GM21390 (cell line): ENCODE data around the gene ELMO3.
A peak's percentile ranks its signal among the peaks of the same experiment; 100 is the strongest.

Experiments
- ATAC-seq: cut with Tn5 transposase; IDR thresholded peaks from one replicate; pipeline ENCODE4 v1.9.1; 2021; ENCODE audit not compliant: unreplicated experiment

ELMO3 gene

DNA sequence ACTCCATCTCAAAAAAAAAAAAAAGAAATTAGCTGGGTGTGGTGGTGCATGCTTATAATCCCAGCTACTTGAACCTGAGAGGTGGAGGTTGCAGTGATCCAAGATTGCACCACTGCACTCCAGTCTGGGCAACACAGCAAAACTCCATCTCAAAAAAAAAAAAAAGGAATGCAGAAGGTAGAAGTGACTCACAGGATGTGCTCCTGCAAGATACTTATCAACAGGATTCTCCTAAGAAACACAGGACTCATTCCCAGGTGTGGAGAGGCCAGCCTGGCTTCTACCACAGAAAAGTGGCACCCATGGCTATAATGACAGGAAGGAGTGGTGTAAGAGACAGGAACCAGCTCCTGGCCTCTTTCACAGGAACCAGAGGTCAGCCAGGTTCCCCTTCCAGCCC is 13.8 kb downstream of the ELMO3 start:
- no peak for ATAC-seq

DNA sequence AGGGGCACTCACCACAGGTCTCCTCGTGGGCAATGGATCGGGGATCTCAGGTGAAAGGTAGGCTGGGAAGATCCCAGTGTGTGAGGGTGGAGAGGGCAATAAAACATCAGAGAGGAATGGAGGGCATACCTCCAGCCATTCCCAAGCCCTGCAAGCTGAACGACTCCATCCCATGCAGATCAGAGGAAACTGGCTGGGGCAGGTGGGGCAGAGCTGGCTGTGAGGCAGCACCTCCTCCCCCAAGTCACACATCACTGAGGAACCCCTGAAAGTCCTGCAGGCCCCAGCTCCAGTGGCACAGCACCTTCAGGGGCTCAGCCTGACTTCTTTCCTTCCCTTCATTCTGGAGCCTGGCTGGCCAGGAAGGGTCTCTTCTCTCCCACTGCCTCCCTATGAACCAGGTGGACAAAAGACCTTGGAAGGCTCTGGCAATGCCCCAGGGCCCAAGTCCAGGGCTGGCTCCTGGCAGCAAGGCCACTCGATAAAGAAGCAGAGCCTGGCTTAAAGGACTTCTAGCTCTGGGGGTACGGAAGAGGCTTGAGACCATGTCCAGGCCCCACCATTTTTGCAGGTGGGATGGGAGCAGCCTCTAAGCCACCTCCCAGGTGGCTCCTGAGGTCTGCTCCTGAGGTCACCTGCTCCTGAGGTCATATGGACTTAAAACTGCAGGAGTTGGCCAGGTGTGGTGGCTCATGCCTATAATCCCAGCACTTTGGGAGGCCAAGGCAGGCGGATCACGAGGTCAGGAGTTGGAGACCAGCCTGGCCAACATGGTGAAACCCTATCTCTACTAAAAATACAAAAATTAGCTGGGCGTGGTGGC is 14.5 kb downstream of the ELMO3 start:
- no peak for ATAC-seq

DNA sequence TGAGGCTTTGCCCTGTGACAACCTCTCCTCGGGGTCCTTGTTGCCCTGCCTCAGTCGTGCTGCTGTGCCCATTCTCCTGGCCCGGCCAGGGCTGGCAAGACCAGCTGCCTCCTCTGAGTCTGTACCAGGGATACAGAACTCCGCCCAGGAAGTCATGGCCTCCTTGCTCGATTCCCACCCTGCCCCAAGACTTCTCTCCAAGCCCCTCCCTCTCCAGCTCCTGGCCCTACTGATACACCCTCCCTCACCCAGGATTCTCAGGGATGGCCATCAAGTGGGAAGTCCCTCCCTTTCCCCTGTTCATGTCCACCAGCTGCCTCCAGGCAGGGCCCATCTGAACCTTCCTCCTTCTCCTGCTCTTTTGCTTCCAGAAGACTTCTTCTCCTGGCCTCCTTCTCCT is 16.8 kb downstream of the ELMO3 start:
- no peak for ATAC-seq

DNA sequence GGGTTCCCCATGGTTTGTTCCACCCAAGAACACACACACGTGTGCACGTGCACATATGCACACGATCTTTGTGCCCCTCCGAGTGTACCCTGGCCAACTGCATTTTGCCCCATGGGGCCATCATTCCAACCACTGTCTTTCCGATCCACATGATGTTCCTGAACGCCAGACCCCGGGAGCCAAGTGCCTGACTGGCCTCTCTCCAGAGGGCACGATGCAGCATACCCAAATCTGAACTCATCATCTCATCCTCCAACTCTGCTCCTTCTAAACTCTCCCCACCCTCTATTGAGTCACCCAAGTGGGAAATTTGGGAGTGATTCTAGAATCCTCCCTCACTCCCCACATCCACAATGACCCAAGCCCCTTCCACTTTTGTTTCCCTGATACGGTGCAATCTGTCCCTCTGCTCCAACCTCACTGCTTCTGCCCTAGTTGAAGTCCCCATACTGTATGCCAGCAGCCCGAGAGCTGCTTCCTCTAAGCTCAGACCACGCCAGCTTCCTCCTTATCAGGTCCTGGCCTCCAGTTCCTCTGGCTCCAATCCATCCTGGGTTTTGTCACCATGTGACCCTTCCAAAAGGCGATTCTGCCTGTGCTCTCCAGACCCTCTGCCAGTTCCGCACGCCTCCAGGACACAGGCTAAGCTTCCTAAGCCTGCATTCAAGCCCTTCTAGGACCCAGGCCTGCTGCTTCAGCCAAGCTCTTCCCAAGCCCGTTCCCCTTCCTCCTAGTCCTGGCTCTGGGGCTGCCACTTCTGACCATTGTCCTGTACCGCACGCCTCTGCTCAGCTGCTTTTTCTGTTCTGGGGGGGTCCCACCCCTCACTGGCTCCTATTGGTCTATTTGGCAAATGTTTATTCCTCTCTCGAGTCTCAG is 17.9 kb downstream of the ELMO3 start:
- ATAC-seq, result no peak

DNA sequence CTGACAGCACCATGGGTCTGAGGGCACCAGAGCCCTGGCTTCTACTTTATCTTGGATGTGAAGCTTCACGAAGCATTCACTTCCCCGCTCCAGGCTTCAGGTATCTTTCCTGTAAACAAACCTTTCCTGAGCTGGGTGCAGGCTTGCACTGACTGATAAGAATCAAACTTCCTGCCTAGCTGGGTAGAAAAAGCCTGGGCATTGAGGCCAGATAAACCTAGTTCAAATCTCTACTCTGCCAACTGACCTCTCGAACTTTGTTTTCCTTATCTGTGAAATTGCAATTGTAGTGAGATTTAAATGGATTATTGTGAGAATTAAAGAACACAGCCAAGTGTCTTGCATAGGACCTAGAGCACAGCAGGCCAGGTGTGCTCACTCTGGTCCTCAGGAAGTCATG is 25.1 kb downstream of the ELMO3 start:
- ATAC-seq, result no peak

DNA sequence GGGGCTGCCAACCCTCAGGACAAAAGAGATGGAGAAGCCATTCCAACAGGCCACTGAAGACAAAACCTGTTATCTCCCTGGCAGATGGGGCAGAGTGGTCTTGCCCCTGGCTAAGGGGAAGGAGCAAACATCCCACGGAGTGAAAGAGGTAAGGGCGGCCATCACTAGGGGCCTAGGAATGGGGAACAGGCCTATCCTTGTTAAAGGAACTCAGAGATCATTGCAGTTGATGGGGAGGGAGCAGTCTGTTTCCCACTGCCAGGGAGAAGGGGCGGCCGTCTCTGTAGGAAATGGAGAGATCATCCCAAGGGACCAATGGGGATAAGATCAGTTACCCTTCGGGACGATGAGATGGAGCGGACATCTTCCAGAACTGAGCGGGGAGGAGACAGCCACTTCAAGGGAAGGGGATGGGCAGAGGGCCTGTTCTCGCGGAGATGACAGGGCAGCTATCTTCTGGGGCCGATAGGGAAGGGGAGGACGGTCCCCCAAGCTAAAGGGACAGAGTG is 27.4 kb downstream of the ELMO3 start:
- no peak for ATAC-seq

DNA sequence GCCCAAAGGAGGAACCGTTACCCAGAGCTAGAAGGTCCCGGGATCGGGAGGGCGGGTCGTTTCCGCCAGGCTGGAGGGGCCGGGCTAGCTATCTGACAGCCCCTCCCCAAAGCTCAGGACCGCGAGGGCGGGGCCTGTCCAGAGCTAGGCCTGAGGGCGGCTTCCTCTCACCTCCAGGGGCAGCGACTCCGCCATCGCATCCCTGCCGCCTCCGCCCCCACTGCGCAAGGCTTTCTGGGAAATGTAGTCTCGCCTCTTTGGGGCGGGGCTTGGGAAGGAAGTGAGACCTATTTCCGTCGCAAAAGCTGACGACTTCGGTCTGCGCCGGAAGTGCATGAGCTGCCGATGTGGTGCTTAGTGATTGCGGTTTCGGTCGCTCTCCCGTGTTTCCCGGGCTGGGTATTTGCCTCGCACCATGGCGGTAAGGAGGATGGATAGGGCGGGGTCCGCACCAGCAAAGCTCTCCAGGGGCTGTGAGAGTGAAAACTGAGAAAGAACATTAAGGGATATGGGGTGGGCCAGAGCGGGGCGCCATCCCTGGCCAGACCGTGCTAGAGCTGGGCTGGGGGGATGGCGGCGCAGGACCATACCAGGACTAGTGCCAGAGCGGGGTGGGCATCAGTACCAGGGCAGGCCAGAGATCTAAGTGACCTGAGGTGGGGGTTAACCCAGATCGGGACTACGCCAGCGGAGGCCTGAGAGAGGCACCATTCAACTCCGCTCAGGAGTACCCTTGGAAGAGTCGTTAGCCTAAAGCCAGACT is 28.1 kb downstream of the ELMO3 start, which contains the start of gene TMEM208:
Gene TMEM208 (plus strand): TSS at position 327 of the 763 bp plus-strand sequence. CDS start 89 bp downstream, at position 416.
- peak; percentile 93 for ATAC-seq

DNA sequence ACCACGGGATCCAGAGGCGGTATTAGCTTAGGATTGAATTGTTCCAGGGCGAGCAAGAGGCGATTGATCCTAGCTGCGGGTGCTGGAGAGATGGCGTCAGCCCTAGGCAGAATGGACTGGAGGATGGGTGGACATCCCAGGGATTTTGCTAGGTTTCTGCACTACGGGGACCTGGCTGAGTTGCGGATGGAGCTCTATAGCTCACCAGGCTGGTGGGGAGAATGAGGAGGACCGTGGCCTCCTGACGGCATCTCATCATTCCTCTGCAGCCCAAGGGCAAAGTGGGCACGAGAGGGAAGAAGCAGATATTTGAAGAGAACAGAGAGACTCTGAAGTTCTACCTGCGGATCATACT is 28.6 kb downstream of the ELMO3 start:
- ATAC-seq, result no peak

DNA sequence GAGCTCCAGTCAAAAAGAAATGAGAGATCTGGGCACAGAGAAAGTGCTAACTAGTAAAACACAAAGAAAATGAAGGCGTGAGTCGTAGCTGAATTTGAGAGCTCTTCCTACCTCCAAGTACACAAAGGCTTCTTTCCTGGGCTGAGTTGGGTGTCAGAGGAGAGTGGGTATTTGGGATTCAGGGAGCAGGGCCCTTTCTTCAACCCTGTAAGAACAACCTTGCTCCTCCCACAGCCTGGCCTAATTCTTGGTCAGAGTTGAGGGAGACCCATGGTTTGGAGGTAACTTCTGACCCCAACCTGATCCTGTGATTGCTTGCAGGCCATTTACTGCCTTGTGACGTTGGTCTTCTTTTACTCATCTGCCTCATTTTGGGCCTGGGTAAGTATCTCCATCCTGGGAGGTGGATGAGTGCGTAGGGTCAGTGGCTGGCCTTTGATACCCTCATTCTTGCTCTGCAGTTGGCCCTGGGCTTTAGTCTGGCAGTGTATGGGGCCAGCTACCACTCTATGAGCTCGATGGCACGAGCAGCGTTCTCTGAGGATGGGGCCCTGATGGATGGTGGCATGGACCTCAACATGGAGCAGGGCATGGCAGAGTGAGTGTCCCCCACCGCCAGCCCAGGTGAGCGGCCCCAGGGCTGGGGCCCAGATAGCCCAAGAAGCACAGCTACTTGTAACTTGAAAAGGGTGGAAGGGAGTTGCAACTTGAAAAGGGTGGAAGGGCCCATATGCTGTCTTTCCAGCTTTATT is 29.3 kb downstream of the ELMO3 start:
- no peak for ATAC-seq

DNA sequence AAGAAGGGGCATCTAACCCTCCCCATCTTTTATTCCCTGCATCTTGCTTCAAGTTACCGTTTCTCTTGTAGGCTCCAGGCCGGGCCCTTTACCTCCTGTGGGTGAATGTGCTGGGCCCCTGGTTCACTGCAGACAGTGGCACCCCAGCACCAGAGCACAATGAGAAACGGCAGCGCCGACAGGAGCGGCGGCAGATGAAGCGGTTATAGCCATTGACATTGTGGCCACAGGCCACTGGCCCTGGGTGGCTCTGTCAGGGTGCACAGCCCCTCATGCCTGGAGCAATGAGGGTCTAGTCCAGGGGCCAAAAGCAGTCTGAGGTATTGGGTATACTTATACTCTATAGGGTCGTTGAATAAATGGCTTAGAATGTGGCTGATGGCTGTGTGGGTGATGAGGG is 30.0 kb downstream of the ELMO3 start:
- no peak for ATAC-seq

DNA sequence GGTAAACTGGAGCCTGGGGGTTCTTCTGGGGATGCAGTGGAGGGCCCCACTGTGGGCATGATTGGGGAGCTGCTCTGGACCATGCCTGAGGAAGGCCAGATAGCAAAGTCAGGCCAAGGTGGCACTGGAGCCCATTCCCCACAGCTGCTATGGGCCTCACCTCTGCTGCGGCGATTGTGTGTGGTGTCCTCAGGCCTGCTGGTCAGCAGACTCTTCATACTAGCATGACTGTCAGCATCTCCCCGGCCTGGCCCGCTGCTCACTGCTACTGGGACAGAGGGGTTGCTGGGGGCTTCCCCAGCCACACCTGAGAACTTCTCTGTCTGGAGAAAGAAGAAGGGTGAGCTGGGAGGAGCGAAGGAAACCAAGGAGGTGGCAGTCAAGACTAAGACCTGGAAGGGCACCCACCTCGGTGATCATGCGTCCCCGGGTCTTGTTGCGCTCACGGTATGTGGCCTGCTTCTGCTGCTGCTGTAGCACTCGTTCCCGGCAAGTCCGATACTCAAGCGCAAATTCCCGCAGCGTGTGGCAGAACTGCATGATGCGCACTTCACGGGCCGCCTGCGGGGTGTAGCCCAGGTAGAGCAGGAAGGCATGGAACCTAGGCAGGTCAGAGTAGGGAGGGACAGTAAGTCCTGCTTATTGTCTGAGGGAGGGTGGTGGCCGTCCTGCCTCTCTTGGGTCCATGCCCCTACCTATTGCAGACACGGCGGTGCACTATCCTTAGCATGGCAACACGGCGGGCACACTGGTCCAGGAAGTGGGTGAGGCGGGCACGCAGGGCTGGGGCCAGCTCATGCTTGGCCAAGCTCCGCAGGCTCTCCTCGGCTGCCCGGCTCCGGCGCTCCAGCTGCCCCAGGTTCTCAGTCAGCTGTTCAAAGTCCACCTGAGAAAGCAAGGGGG is 31.2 kb downstream of the ELMO3 start:
- ATAC-seq, result no peak

DNA sequence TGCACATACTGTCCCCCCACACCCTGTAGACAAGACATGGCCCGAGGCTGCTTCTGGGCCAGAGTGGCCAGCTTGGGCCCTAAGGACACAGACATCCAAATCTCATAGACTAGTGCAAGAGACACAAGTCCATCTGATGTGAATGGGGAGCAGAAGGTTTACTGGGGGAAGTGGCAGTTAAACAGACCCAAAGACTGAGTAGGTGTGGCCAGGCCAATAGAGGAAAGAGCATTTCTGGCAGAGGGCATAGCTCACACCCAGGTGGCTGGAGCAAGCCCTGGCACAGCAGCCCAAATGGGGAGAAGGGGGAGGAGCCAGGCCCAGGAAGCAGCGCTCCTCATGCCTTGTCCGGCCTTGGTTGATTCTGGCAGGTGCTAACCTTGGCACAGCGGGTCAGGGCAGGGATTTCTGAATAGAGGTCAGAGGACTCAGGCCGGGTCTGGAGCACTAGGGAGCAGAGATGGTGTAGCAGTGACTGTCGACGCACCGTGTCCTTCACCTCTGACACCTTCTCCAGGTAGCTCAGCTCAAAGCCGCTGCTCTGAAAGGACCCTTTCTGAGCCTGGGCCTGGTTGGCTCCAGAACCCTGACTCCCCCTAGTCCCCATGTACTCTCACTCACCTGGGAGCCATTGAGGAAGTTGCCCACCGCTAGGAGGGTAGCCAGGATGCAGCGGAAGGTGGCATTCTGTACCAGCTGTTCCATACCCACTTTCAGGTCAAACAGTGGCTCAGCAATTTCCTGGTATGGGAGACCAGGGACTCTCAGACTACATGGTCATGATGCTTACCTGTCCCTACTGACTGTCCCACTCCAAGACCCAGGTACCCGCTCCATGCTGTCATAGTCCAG is 32.1 kb downstream of the ELMO3 start:
- ATAC-seq, result no peak

DNA sequence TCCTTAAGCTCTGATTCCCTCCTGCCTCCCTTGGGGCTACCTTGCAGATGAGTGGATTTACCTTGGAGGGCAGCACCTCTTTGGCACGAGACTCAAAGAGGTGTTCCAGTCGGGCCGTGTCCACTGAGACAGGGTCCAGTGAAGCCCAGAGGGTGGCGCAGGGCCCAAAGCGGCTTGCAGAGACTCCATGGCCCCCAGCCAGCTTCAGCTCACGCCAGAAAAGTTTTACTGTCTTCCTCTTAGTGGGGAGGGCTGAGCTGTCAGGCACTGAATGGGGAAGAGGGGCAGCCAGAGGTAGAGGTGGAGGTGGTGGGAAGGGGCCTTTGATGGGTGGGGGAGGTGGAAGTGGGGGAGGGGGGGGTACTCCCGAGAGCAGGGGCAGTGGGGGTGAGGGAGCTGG is 34.7 kb downstream of the ELMO3 start:
- no peak for ATAC-seq

DNA sequence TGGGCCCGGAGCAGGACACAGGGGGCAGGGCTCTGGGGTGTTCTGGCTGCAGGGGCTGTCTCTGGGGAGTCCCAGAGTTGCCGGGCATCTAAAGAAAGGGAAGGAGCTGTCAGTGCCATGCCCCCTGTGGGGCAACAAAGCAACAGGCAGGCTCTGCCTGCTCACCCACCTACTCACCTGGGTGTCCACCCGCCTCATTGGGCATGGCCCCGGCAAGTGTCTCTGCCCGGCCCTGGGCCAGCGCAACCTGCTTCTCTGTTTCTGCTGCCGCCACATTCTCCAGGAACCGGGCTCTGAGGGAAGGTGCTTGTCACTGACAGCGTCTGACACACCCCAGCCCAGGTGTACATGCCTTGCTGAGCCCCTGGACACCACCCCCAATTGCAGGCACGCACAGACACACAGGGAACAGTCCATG is 35.3 kb downstream of the ELMO3 start:
- no peak for ATAC-seq

DNA sequence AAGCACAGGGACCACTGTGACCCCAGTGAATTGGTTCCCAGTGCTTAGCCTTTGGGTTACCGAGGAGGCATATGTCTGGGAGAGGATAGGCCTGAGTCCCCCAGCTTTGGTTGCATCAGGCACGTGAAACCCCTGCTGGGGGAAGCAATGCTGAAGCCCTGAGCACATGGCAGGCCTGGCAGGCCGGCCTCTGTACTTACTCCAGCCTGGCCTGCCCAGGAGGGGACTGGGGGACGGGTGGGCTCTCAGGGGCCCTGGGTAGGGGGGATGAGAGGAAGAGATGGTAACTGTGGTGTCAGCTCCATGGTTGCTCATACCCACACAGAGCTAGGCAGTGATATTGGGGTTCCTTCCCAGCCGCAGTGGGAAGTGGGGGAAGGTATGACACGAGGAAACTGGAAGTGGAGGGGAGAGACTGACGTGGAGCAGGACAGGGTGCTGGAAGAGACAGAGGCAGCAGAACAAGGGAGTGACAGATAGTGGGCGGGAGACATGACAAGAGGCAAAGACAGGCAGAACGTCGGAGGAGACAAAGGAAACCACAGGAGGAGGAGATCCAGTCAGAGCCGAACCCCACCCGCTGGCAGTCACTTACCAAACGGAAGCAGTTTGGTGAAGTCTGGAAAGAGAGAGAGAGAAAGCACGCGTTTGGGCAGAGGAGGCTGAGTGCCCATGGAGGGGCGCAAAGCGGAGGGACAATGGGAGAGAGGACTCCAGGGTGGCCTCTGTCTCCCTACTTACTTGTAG is 37.1 kb downstream of the ELMO3 start:
- no peak for ATAC-seq

DNA sequence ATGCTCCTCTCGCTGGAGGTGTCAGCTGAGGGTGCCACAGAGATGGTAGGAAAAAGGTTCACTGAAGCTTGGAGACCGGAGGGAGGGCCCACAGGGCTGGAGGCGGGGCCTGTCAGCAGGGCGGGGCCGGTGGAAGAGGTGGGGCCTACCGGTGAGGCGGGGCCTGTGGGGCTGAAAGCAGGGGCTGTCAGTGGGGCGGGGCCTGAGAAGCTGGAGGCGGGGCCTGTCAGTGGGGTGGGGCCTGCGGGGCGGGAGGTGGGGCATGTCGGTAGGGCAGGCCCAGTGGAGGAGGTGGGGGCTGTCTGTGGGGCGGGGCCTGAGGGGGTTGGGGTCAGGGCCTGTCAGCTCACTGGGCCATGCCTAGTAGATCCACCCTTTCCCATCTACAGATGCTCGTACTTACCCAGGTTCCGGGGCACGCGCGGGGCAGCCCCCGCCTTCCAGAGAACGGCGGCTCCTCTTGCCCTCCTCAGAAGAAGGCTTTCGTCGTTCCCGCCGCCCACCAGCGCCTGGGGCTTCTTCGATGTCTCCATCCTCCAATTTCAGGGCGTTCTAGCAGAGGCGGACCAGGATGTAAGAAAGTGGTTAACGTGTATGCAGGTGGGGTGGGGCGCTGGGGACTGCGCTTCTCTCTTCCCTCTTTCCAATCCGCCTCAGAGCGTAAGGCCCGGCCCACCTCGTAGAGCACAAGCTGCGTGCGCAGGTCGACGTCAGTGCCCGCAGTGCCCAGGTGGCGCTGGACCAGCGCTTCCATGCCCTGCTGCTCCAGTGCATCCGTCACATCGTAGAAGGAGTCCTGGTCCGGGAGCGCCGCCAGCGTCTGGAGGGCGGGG is 37.8 kb downstream of the ELMO3 start:
- no peak for ATAC-seq
